ENCODE results near the gene CPLX4. TPM values are rescaled to one million over a fixed set of nuclear protein-coding genes. Genes with fewer than 3 reads are reported as not detected.
A peak's percentile ranks its signal among the peaks of the same experiment; 100 is the strongest.

The CPLX4 gene
- total and polyA plus RNA-seq, 2 of the 13 experiments (the other 11 are each of a cell fraction or from before 2014, with no cell fraction given) = not detected

GRCh38 chr18:59358712-59359575 lies 40.5 kb upstream of the CPLX4 start, which contains the start of gene LMAN1 (continued):
- TF ChIP-seq ZNF549 (CRISPR knock-in tag; IDR thresholded peaks at IDR 0.05) = no peak
- peak; percentile 10; the same call in 1 of the 2 replicates for TF ChIP-seq ZNF12 (CRISPR knock-in tag; IDR thresholded peaks at IDR 0.05)
- no peak for TF ChIP-seq ZNF569 (CRISPR knock-in tag; IDR thresholded peaks at IDR 0.05; ENCODE audit: borderline replicate concordance)
- no peak for TF ChIP-seq ZNF674 (CRISPR knock-in tag; IDR thresholded peaks at IDR 0.05; ENCODE audit: low read depth)
- TF ChIP-seq ZNF260 (CRISPR knock-in tag; IDR thresholded peaks at IDR 0.05; ENCODE audit: borderline replicate concordance, low read depth) = no peak
- 0 out of 2 replicates have a peak, but pooled peaks have one; percentile 56 for TF ChIP-seq NFRKB (IDR thresholded peaks at IDR 0.05)
- TF ChIP-seq ZNF296 (CRISPR knock-in tag; conservative IDR thresholded peaks at IDR 0.05) = no peak
- no peak for TF ChIP-seq ZNF780A (CRISPR knock-in tag; IDR thresholded peaks at IDR 0.05)
- no peak for TF ChIP-seq ZNF646 (CRISPR knock-in tag; IDR thresholded peaks at IDR 0.05)
- peak; percentile 66; the same call in 1 of the 2 replicates for TF ChIP-seq TGIF2 (CRISPR knock-in tag; IDR thresholded peaks at IDR 0.05)
- 0 out of 2 replicates have a peak, but pooled peaks have one; percentile 31 for TF ChIP-seq ARHGAP35 (CRISPR knock-in tag; IDR thresholded peaks at IDR 0.05; ENCODE audit: borderline replicate concordance)
- peak; percentile 98 for TF ChIP-seq ZNF891 (CRISPR knock-in tag; IDR thresholded peaks at IDR 0.05)
- TF ChIP-seq SP1 (IDR thresholded peaks at IDR 0.05) = no peak
- peak; percentile 93 for TF ChIP-seq SP1 (CRISPR knock-in tag; IDR thresholded peaks at IDR 0.05)
- TF ChIP-seq DPF2 (CRISPR knock-in tag; IDR thresholded peaks at IDR 0.05; ENCODE audit: borderline replicate concordance, low read depth) = no peak
- TF ChIP-seq ZNF883 (CRISPR knock-in tag; IDR thresholded peaks at IDR 0.05; ENCODE audit: not compliant biosample characterization) = peak; percentile 84
- no peak for TF ChIP-seq ZNF383 (CRISPR knock-in tag; IDR thresholded peaks at IDR 0.05; ENCODE audit: borderline replicate concordance)
- TF ChIP-seq HNF1B (CRISPR knock-in tag; IDR thresholded peaks at IDR 0.05) = no peak
- TF ChIP-seq ZBTB21 (CRISPR knock-in tag; IDR thresholded peaks at IDR 0.05) = no peak
- no peak for TF ChIP-seq CBX2 (IDR thresholded peaks at IDR 0.05; ENCODE audit: low read depth, low read length)
- no peak for TF ChIP-seq CBX2 (CRISPR knock-in tag; IDR thresholded peaks at IDR 0.05; ENCODE audit: low read depth)
- TF ChIP-seq REXO4 (CRISPR knock-in tag; IDR thresholded peaks at IDR 0.05; ENCODE audit: borderline replicate concordance) = no peak
